NCI-H524 (cell line): ENCODE results near the gene VPS33A.

ENCODE experiments used
- DNase-seq, 2 experiments: peaks; one replicate each; lab custom pipeline; 2025; lab: John Stamatoyannopoulos, UW

Gene VPS33A

GRCh38 chr12:122182887-122183587, 83.3 kb downstream of the VPS33A start, which contains the start of gene LRRC43:
TSS of gene LRRC43 (plus strand) at chr12:122183123. CDS start at chr12:122183145, 22 bp downstream.
- peak; percentile 91 to 94 for DNase-seq
